Spinal cord (tissue), 10 donors: Measurements from ENCODE around the gene BAG5. TPM values are rescaled to one million over a fixed set of nuclear protein-coding genes. Genes with fewer than 3 reads are reported as not detected.

Experiments
- DNase-seq, 6 donors: peaks; one replicate each; pipeline versions ENCODE4 v3.0.0 to v3.0.0-alpha.2; 2013 to 2015; ENCODE audit warnings: low spot score in 6 of 6, low read depth in 4 of 6
- H3K27ac ChIP-seq: one replicate; pipeline ENCODE4 v1.5.1; 2013; ENCODE audit warnings: low read depth, low read length, control low read depth
- H3K27me3 ChIP-seq: one replicate; pipeline ENCODE4 v1.6.1; 2013; ENCODE audit warnings: low read length; ENCODE audit not compliant: control insufficient read depth, insufficient read depth
- H3K36me3 ChIP-seq: one replicate; pipeline ENCODE4 v1.6.1; 2013; ENCODE audit warnings: low read length; ENCODE audit not compliant: control insufficient read depth, insufficient read depth
- H3K4me1 ChIP-seq: one replicate; pipeline ENCODE4 v1.6.1; 2013; ENCODE audit warnings: low read length; ENCODE audit not compliant: control insufficient read depth, insufficient read depth
- H3K4me3 ChIP-seq: one replicate; pipeline ENCODE4 v1.5.1; 2013; ENCODE audit warnings: low read depth, low read length, control low read depth
- H3K9me3 ChIP-seq: one replicate; pipeline ENCODE4 v1.6.1; 2013; ENCODE audit warnings: low read length; ENCODE audit not compliant: control insufficient read depth, insufficient read depth
- WGBS: methylation state at CpG from one replicate; pipeline ENCODE4 v1.1.5; 2013; ENCODE audit warnings: missing lambda C conversion rate; ENCODE audit not compliant: insufficient coverage; 5-methylcytosine and 5-hydroxymethylcytosine counted together
- polyA plus RNA-seq, 2 donors: library from polyadenylated mRNA; unstranded; fragments of 120-200 nt; gene quantifications; one replicate each; pipeline ENCODE4 v1.2.1, GENCODE V29; 2013; ENCODE audit not compliant: insufficient read length in 2 of 2
- total RNA-seq, 2 donors: library from RNA; depleted of rRNA in 1 of 2; stranded (reverse); fragments of 120-200 nt in 1 of 2; fragments of >200 nt in 1 of 2; gene quantifications; one replicate each; pipeline versions ENCODE4 v1.2.3 to v1.2.4, GENCODE V29; 2013 to 2014
- donor health status: healthy.

The BAG5 gene
- total and polyA plus RNA-seq, 4 donors = 20.5 to 32.4 (median 23.1) TPM

DNA sequence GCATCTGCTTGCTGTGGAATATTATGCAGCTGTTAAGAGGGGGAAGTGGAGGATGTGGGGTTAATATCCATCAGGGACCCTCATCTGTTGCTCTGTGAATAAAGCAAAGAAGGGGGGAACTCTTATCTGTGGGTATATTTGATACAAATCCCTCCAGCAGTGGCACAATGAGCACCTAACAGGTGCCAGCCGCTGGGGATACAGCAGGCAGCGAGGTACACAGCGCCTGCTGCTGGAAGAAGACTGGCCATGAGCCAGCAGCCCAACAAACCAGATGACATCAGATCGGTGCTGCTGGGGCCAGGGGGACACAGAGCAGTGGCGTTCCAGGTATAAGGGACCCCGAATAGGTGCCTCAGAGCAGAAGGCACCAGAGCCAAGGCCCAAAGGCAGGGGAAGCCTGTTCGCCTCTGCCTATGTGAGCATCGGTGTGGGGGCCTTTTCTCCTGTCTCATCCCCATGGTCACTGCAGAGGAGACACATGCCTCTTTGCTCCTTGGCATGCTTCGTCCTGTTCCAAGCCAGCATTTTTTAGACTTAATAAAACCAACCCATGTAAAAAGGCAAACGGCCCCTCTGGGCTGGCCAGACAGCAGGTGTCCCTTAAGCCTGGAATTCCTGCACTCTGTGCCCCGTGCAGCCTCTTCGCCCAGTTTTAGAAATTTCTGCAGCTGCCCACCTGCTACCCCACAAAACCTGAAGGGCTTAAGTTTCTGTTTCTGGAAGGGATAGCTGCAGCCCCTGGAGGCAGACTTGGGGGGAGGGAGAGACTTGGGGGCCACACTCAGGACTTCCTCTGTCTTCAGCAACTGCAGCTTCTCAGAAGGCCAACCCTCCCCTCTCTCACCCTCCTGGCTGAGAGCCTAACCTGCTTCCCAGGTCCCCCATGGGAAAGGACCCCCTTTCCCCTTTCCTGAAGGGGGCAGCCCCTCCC is 38.2 kb downstream of the BAG5 start:
- 54% methylated on average over 11 of the region's 12 CpGs for WGBS
- H3K4me1 ChIP-seq = peaks cover 71% of the 10 kb centered on the region
- H3K27me3 ChIP-seq = no peaks in the 10 kb centered on the region
- no peak overlapping the region for H3K27ac ChIP-seq
- H3K36me3 ChIP-seq = peaks cover 25% of the 10 kb centered on the region
- no peaks in the 10 kb centered on the region for H3K9me3 ChIP-seq
- H3K4me3 ChIP-seq = no peak overlapping the region
- no peak for DNase-seq

DNA sequence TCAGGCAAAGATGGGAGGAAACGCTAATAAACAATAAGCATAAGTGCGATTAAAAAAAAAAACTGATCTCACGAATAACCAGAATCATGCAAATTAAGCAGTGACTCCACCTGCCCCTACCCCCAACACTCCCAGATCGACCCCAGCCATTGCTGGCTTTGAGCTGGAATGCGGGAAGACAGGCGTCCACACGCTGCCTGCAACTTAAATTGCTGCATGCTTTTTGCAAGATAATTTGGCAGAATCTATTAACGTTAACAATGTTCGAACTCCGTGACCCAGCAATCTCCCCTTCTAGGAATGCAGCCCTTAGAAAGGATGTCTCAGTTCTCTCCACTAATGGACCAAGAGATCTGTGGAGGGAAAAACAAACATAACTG is 38.9 kb downstream of the BAG5 start:
- Histone ChIP-seq H3K36me3 (peaks cover 32% of the 10 kb centered on the region), H3K4me3 (peak overlapping the region; percentile 39), H3K9me3 (no peaks in the 10 kb centered on the region), H3K27ac (peak overlapping the region; percentile 47), H3K27me3 (no peaks in the 10 kb centered on the region), H3K4me1 (peaks cover 74% of the 10 kb centered on the region)
- DNase-seq = no peak
- WGBS = 39% methylated on average over 5 of the region's 10 CpGs

DNA sequence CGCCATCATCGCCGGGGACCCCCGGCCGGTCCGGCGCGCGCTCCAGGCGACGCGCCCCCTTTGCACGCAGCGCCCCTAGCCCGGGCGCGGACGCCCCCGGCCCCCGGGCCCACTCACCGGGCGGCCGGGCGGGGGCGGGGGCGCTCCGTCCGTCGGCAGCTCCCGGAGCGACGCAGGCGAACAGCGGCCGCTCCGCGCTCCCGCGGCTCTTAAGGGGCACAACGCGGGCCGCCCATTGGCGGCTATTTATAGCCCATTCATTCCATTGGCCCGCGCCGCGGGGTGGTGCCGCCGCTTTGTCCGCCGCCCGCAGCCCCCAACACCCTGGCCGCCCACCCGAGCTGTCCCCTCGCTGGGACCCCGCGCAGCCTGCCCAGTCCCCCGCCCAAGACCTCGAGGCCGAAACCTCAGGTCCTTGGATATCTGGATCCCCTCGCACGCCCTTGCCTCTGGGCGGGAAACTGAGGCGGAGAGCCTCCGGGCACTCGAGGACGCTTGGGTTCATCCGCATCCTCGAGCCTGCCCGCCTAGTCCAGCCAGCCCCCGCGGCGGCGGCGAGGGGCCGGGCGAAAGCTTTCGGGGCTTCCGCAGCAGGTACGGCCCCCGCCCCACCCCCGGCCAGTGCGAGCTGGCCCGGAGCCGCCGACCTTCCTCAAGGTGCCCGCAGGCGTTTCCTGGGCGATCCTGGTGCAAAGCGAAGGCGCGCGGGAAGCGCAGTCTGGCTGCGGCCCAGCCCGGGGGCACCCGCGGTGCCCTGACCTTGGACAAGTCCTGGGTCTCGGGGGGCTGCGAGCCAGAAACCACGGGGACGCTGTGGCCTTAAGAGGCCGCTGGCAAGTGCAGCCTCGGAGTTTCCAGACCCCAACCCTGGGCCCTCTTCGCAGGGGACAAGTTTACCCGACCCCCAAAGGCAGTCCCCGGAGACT is 39.5 kb downstream of the BAG5 start, which contains the start of gene CKB:
TSS of gene CKB (minus strand) at position 182 of the 926 bp plus-strand sequence. CDS start 337 bp downstream, outside the sequence.
- Histone ChIP-seq H3K27me3 (no peaks in the 10 kb centered on the region), H3K4me3 (peak within 1 kb of the TSS; percentile 59), H3K9me3 (no peaks in the 10 kb centered on the region), H3K4me1 (peaks cover 74% of the 10 kb centered on the region), H3K27ac (peak within 1 kb of the TSS; percentile 80), H3K36me3 (peaks cover 38% of the 10 kb centered on the region)
- under 1% methylated on average over 104 of the region's 107 CpGs for WGBS
- peak in 4 of 6 donors; percentile 76 to 96 (median 88) for DNase-seq

DNA sequence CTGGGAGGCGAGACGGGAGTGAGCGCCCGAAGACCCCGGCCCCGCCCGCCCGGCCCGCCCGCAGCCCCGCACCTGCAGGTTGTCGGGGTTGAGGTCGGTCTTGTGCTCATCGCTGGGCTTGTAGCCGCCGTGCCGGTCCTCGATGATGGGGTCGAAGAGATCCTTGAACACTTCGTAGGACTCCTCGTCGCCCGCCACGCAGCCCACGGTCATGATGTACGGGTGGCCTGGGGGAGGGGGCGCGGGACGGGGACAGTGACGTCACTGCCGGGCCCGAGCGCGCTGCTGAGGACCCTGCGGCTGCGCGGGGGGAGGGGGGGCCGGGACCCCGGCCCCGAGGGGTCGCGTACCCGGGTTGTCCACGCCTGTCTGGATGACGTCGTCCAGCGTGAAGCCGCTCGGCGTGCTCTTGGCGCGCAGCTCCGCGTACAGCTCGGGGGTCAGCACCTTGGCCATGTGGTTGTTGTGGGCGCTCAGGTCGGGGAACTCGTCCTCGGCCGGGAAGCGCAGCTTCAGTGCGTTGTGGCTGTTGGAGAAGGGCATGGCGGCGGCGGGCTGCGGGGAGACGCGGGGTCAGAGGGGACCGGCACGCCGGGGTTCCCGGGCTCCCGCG is 40.4 kb downstream of the BAG5 start:
- peaks cover 46% of the 10 kb centered on the region for H3K36me3 ChIP-seq
- H3K4me3 ChIP-seq = peak overlapping the region; percentile 59
- H3K9me3 ChIP-seq = no peaks in the 10 kb centered on the region
- H3K27ac ChIP-seq = peak overlapping the region; percentile 80
- DNase-seq = peak in 2 of 6 donors; percentile 81 to 91
- H3K27me3 ChIP-seq = no peaks in the 10 kb centered on the region
- peaks cover 75% of the 10 kb centered on the region for H3K4me1 ChIP-seq
- 0% methylated on average over 74 of the region's 74 CpGs for WGBS

DNA sequence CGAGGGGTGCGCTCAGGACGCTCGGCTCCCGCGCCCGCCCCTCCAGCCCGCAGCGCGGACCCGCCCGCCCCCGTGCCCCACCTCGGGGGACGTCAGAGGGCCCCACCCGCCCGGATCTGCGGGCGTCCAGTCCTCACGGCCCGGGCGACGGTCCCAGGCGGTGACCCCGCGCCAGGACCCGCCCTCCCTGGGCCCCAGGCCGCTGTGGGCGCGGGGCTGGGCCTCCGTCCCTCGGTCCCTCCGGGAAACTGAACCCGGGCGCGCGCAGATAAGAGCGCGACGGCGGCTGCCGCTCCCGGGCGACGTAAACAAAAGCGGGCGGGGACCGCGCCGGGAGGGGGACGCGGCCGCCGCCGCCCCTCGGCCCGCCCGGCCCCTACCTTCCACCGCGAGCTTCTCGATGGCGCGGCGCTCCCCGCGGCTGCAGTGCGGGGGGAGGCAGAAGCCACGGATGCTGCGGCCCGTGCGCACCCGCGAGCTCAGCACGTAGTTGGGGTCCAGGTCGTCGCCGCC is 41.0 kb downstream of the BAG5 start:
- H3K27ac ChIP-seq = peak overlapping the region; percentile 75
- H3K27me3 ChIP-seq = no peaks in the 10 kb centered on the region
- DNase-seq = no peak
- H3K4me3 ChIP-seq = peak overlapping the region; percentile 59
- H3K9me3 ChIP-seq = no peaks in the 10 kb centered on the region
- peaks cover 47% of the 10 kb centered on the region for H3K36me3 ChIP-seq
- peaks cover 79% of the 10 kb centered on the region for H3K4me1 ChIP-seq
- WGBS = under 1% methylated on average over 76 of the region's 77 CpGs

DNA sequence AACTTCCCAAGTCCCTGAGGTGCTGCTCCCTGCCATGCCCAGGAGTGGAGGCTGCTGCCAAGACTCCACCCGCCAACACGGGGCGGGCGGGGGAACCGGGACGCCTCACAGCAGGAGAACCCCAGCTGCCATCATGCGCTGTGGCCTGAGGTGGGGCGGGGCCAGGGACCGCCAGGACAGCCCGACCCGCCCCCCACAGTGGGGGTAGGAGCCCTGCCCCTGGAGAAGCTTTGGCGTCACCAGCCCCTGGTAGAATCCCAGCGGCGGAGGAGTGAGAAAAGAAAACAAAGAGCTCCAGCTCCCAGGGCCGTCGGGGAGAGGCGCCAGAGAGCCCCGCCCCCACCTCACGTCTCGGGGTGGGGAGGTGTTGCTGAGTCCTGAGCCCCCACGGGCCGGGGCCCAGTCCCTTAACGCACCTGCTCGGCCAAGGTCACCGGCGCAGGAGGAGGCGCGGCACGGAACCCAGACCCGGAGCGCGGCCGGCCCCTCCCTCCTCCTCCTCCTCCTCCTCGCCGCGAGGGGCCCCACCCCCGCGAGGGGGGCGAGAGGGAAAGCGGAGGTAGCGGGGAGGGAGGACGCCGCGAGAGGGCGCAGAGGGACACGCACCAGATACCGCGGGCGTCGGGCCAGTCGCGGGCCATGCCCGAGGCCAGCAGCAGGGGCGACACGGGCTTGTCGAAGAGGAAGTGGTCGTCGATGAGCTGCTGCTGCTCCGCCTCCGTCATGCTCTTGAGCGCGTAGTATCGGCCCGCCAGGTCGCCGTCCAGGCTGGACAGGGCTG is 41.6 kb downstream of the BAG5 start:
- Histone ChIP-seq H3K9me3 (no peaks in the 10 kb centered on the region), H3K4me3 (peak overlapping the region; percentile 43), H3K36me3 (peaks cover 43% of the 10 kb centered on the region), H3K4me1 (peaks cover 74% of the 10 kb centered on the region), H3K27me3 (no peaks in the 10 kb centered on the region), H3K27ac (peak overlapping the region; percentile 75)
- DNase-seq = peak in 2 of 6 donors; percentile 87 to 94
- WGBS = 2% methylated on average over 60 of the region's 66 CpGs

DNA sequence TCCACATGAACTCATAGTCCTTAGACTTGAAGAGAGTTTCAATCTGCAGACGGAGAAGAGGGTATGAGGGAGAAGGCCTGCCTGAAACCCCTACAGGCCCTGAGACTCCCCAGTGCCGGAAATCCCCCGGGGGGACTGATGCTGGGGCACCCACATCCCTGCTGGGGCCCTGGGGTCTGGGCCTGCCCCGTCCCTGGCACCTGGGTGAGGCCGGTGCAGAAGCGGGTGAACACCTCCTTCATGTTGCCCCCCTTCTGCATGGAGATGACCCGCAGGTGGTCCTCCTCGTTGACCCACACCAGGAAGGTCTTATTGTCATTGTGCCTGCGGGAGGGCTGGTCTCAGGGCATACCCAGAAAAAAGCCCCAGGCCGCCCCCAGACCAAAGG is 42.2 kb downstream of the BAG5 start:
- peak overlapping the region; percentile 75 for H3K27ac ChIP-seq

DNA sequence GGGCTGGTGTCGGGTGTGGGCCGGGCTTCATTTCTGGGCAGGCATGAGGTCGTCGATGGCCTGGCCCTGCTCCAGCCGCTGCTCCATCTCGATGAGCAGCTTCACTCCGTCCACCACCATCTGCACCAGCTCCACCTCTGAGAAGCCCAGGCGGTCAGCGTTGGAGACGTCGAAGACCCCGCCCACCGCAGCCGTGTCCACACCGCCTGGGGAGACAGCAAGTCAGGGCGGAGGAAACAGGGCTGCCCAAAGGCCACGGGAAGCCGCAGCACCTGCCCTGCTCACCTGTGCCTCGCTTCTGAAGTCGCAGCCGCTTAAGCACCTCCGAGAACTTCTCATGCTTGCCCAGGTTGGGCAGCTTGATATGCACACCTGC is 42.6 kb downstream of the BAG5 start:
- H3K27ac ChIP-seq = peak overlapping the region; percentile 75

More for the DNA sequence above, 42.2 kb downstream of the BAG5 start:
- peaks cover 71% of the 10 kb centered on the region for H3K4me1 ChIP-seq
- DNase-seq = no peak
- no peaks in the 10 kb centered on the region for H3K27me3 ChIP-seq
- WGBS = 46% methylated on average over 6 of the region's 10 CpGs
- H3K36me3 ChIP-seq = peaks cover 44% of the 10 kb centered on the region
- no peaks in the 10 kb centered on the region for H3K9me3 ChIP-seq
- H3K4me3 ChIP-seq = peak overlapping the region; percentile 43

More for the DNA sequence above, 42.6 kb downstream of the BAG5 start:
- WGBS = 52% methylated on average over 22 of the region's 22 CpGs
- H3K4me3 ChIP-seq = peak overlapping the region; percentile 43
- no peaks in the 10 kb centered on the region for H3K9me3 ChIP-seq
- no peaks in the 10 kb centered on the region for H3K27me3 ChIP-seq
- peaks cover 49% of the 10 kb centered on the region for H3K36me3 ChIP-seq
- DNase-seq = peak in 2 of 6 donors; percentile 23 to 31
- peaks cover 72% of the 10 kb centered on the region for H3K4me1 ChIP-seq
